Prostate gland (tissue), 1 donor: Measurements from ENCODE around the gene ALDH1A2.

Experiments used
- POLR2A ChIP-seq: fragments of 450-650 bp; IDR thresholded peaks from one replicate; pipeline ENCODE4 v1.6.1; 2016; ENCODE audit warnings: antibody characterized with exemption, mild to moderate bottlenecking
- POLR2AphosphoS5 ChIP-seq: sonication (generic); formaldehyde crosslinking; IDR thresholded peaks from one replicate; pipeline ENCODE4 v1.6.1; 2017; ENCODE audit warnings: antibody characterized with exemption

DNA sequence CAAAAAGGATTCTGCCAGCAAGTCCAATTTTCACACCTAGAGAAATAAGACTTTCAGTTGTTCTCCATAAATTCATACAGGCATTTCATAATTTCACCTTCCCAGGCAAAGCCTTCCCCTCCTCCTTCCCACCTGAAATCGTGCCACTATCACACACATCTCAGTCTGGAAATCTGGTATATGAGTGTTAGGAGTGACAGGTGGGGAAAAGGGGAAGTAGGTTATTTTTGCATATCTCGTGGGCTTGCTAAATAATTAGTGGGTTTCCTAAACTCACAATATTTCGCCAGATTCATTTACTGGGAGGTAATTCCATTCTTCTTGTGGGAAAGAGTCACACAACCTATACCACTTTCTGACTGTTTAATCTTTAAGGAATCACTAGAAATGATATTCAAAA is 7.4 kb downstream of the ALDH1A2 start:
- TF ChIP-seq POLR2AphosphoS5 (no peak), POLR2A (no peak)
